ENCODE measurements around the gene LENEP. TPM values are rescaled to one million over a fixed set of nuclear protein-coding genes. Genes with fewer than 3 reads are reported as not detected.
A peak's percentile ranks its signal among the peaks of the same experiment; 100 is the strongest.
"Not testable (repeated sequence)": the region's sequence is repeated elsewhere in the genome, so short reads cannot be mapped to it uniquely, and the experiment has no call there.

Gene LENEP
- total and polyA plus RNA-seq, 11 donors = not detected

- H3K36me3 ChIP-seq = peaks cover 0 to 49% (median 34%) of the 10 kb centered on the region in 9 donors
- H3K4me1 ChIP-seq = peaks cover 0 to 22% (median 0%) of the 10 kb centered on the region in 12 donors
- peak in 1 of 4 donors; percentile 9 for ATAC-seq
- no peaks in the 10 kb centered on the region for H3K9me3 ChIP-seq
- intact Hi-C loops (cut with DNase I) = no loop called here
- no peak overlapping the region for H3K27ac ChIP-seq
- H3K4me3 ChIP-seq = no peak overlapping the region
- H3K27me3 ChIP-seq = no peaks in the 10 kb centered on the region
- WGBS, 4 donors = 87 to 95% (median 89%) methylated on average over 13 to 14 of the region's 14 CpGs
- peak in 1 of 5 donors; percentile 20 for DNase-seq
- TF ChIP-seq, protein P1, sequence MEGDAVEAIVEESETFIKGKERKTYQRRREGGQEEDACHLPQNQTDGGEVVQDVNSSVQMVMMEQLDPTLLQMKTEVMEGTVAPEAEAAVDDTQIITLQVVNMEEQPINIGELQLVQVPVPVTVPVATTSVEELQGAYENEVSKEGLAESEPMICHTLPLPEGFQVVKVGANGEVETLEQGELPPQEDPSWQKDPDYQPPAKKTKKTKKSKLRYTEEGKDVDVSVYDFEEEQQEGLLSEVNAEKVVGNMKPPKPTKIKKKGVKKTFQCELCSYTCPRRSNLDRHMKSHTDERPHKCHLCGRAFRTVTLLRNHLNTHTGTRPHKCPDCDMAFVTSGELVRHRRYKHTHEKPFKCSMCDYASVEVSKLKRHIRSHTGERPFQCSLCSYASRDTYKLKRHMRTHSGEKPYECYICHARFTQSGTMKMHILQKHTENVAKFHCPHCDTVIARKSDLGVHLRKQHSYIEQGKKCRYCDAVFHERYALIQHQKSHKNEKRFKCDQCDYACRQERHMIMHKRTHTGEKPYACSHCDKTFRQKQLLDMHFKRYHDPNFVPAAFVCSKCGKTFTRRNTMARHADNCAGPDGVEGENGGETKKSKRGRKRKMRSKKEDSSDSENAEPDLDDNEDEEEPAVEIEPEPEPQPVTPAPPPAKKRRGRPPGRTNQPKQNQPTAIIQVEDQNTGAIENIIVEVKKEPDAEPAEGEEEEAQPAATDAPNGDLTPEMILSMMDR (IDR thresholded peaks at IDR 0.05) = no peak
- no peak for TF ChIP-seq POLR2A (IDR thresholded peaks at IDR 0.05)
Measured at GRCh38 chr1:154992721-154993571, 440 bp upstream of the LENEP start.

GRCh38 chr1:154994269-154994587, 842 bp downstream of the LENEP start:
- TF ChIP-seq, protein P1 (IDR thresholded peaks at IDR 0.05) = no peak
- TF ChIP-seq POLR2A (IDR thresholded peaks at IDR 0.05) = no peak
- ATAC-seq (no peak), DNase-seq (no peak)
- Histone ChIP-seq H3K27ac (no peak overlapping the region), H3K9me3 (no peaks in the 10 kb centered on the region), H3K36me3 (peaks cover 0 to 36% (median 22%) of the 10 kb centered on the region in 9 donors), H3K27me3 (no peaks in the 10 kb centered on the region), H3K4me3 (no peak overlapping the region), H3K4me1 (peaks cover 0 to 34% (median 6%) of the 10 kb centered on the region in 12 donors)
- intact Hi-C loops (cut with DNase I) = no loop called here
- whole genome bisulfite sequencing, 4 donors = 58 to 85% (median 65%) methylated on average over 1 of the region's 1 CpG

DNA sequence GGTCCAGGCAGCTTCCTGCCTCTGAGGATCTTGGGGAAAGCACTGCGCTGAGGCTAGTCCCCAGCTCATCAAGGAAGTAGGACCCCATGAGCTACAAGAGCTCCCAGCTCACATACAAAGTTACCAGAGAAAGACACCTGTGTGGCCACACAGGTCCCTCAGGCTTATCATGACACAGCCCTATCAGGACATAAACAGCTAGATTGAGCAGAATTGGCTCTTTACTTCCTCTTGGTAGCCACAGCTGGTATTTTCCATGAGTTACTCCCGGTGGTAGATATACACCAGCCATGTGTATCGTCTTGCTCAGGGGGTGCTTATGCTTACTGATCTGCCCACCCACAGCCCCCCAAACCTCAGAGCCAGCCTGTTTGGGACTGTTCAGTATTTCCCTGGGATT, 1.2 kb downstream of the LENEP start:
- H3K36me3 ChIP-seq = peaks cover 0 to 32% (median 19%) of the 10 kb centered on the region in 9 donors
- H3K4me3 ChIP-seq = no peak overlapping the region
- no peak for DNase-seq
- TF ChIP-seq POLR2A (IDR thresholded peaks at IDR 0.05) = no peak
- TF ChIP-seq, protein P1 (IDR thresholded peaks at IDR 0.05) = no peak
- intact Hi-C loops (cut with DNase I) = no loop called here
- H3K27ac ChIP-seq = no peak overlapping the region
- peaks cover 0 to 38% (median 10%) of the 10 kb centered on the region in 12 donors for H3K4me1 ChIP-seq
- no peaks in the 10 kb centered on the region for H3K27me3 ChIP-seq
- H3K9me3 ChIP-seq = no peaks in the 10 kb centered on the region
- ATAC-seq = no peak
- 62 to 84% (median 70%) methylated on average over 3 of the region's 3 CpGs for WGBS, 4 donors

DNA sequence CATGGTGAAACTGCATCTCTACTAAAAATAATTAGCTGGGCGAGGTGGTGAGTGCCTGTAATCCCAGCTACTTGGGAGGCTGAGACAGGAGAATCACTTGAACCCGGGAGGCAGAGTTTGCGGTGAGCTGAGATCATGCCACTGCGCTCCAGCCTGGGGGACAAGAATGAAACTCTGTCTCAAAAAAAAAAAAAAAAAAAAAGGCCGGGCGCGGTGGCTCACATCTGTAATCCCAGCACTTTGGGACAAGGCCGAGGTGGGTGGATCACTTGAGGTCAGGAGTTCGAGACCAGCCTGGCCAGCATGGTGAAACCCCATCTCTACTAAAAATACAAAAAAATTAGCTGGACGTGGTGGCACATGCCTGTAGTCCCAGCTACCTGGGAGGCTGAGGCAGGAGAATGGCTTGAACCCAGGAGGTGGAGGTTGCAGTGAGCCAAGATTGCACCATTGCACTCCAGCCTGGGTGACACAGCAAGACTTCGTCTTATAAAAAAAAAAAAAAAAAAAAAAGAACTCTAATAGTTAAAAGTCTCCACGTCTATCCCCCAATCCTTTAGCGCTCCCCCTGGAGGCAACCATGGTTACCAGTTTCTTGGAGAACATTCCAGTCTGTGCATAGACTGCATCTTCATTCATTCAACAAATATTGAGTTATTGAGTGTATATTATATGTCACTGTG, 2.1 kb downstream of the LENEP start:
- Histone ChIP-seq H3K4me1 (peaks cover 0 to 45% (median 16%) of the 10 kb centered on the region in 12 donors), H3K36me3 (peaks cover 0 to 24% (median 11%) of the 10 kb centered on the region in 9 donors)
- ATAC-seq, H3K9me3 ChIP-seq, H3K4me3 ChIP-seq, H3K27ac ChIP-seq, H3K27me3 ChIP-seq: not testable (repeated sequence)
- 59 to 62% (median 60%) methylated on average over 13 of the region's 13 CpGs for WGBS, 4 donors
- peak in 2 of 5 donors; percentile 51 to 65 for DNase-seq
- TF ChIP-seq, protein P1 (IDR thresholded peaks at IDR 0.05) = peak; percentile 23 to 64 (median 40)
- intact Hi-C loops (cut with DNase I) = loop anchor here in 6 of 10 donors (5.0 kb wide), 1 partner anchor 33 kb away; the partner anchor contains the start of gene PYGO2 (in 6 of the 6)

Data from heart left ventricle (tissue), 16 donors.